ENCODE measurements around the gene TEDC1. TPM values are rescaled to one million over a fixed set of nuclear protein-coding genes. Genes with fewer than 3 reads are reported as not detected.

TEDC1 gene
- total RNA-seq, 1 experiment from 2014 or later, result 17.6 TPM

GRCh38 chr14:105460116-105460515, 30.9 kb upstream of the TEDC1 start:
- Mint-ChIP-seq H3K27me3 (ENCODE audit: insufficient read depth, unreplicated experiment) (no peaks in the 10 kb centered on the region), H3K9me3 (ENCODE audit: unreplicated experiment) (no peaks in the 10 kb centered on the region), H3K27ac (ENCODE audit: low read depth, unreplicated experiment) (no peak overlapping the region), H3K36me3 (ENCODE audit: insufficient read depth, unreplicated experiment) (peaks cover 33% of the 10 kb centered on the region), H3K4me3 (ENCODE audit: unreplicated experiment) (no peak overlapping the region), H3K4me1 (ENCODE audit: insufficient read depth, unreplicated experiment) (no peaks in the 10 kb centered on the region)
- DNase-seq (ENCODE audit: unreplicated experiment), result no peak
- CTCF ChIA-PET, result no interaction called here
- POLR2A ChIA-PET, result no interaction called here
- no TSS peak for BruUV-seq (replicated peaks)
- TF ChIP-seq, protein P1, sequence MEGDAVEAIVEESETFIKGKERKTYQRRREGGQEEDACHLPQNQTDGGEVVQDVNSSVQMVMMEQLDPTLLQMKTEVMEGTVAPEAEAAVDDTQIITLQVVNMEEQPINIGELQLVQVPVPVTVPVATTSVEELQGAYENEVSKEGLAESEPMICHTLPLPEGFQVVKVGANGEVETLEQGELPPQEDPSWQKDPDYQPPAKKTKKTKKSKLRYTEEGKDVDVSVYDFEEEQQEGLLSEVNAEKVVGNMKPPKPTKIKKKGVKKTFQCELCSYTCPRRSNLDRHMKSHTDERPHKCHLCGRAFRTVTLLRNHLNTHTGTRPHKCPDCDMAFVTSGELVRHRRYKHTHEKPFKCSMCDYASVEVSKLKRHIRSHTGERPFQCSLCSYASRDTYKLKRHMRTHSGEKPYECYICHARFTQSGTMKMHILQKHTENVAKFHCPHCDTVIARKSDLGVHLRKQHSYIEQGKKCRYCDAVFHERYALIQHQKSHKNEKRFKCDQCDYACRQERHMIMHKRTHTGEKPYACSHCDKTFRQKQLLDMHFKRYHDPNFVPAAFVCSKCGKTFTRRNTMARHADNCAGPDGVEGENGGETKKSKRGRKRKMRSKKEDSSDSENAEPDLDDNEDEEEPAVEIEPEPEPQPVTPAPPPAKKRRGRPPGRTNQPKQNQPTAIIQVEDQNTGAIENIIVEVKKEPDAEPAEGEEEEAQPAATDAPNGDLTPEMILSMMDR (IDR thresholded peaks at IDR 0.05; ENCODE audit: unreplicated experiment), result no peak
- intact Hi-C loops (cut with micrococcal nuclease), result no loop called here

DNA sequence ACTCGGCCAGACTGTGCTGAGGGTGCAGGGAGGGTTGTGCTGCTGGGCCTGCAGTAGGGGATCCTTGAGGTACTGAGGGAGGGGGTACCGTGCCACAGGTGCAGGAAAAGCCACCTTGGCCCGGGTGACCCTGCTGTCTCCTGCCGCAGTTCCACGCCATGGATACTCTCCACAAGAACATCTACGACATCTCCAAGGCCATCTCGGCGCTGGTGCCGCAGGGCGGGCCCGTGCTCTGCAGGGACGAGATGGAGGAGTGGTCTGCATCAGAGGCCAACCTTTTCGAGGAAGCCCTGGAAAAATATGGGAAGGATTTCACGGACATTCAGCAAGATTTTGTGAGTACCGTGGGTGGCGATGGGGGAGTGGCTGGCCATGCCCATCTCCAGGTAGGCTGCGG, 30.4 kb upstream of the TEDC1 start:
- ChIA-PET POLR2A (no interaction called here), CTCF (no interaction called here)
- no peak for DNase-seq (ENCODE audit: unreplicated experiment)
- intact Hi-C loops (cut with micrococcal nuclease), result no loop called here
- Mint-ChIP-seq H3K4me1 (ENCODE audit: insufficient read depth, unreplicated experiment) (no peaks in the 10 kb centered on the region), H3K27me3 (ENCODE audit: insufficient read depth, unreplicated experiment) (no peaks in the 10 kb centered on the region), H3K27ac (ENCODE audit: low read depth, unreplicated experiment) (no peak overlapping the region), H3K36me3 (ENCODE audit: insufficient read depth, unreplicated experiment) (peaks cover 28% of the 10 kb centered on the region), H3K9me3 (ENCODE audit: unreplicated experiment) (no peaks in the 10 kb centered on the region), H3K4me3 (ENCODE audit: unreplicated experiment) (no peak overlapping the region)
- BruUV-seq (replicated peaks), result no TSS peak
- TF ChIP-seq, protein P1 (IDR thresholded peaks at IDR 0.05; ENCODE audit: unreplicated experiment), result no peak

GRCh38 chr14:105461903-105462302, 29.1 kb upstream of the TEDC1 start:
- Mint-ChIP-seq H3K27me3 (ENCODE audit: insufficient read depth, unreplicated experiment) (no peaks in the 10 kb centered on the region), H3K9me3 (ENCODE audit: unreplicated experiment) (no peaks in the 10 kb centered on the region), H3K36me3 (ENCODE audit: insufficient read depth, unreplicated experiment) (peaks cover 24% of the 10 kb centered on the region), H3K4me1 (ENCODE audit: insufficient read depth, unreplicated experiment) (no peaks in the 10 kb centered on the region), H3K4me3 (ENCODE audit: unreplicated experiment) (no peak overlapping the region), H3K27ac (ENCODE audit: low read depth, unreplicated experiment) (no peak overlapping the region)
- TF ChIP-seq, protein P1 (IDR thresholded peaks at IDR 0.05; ENCODE audit: unreplicated experiment), result no peak
- DNase-seq (ENCODE audit: unreplicated experiment), result no peak
- ChIA-PET POLR2A (interaction anchor here (1.4 kb wide), 1 partner anchor 10 kb away, joined by 3 read pairs; no protein-coding TSS in a partner anchor), CTCF (no interaction called here)
- BruUV-seq (replicated peaks), result no TSS peak
- intact Hi-C loops (cut with micrococcal nuclease), result no loop called here

DNA sequence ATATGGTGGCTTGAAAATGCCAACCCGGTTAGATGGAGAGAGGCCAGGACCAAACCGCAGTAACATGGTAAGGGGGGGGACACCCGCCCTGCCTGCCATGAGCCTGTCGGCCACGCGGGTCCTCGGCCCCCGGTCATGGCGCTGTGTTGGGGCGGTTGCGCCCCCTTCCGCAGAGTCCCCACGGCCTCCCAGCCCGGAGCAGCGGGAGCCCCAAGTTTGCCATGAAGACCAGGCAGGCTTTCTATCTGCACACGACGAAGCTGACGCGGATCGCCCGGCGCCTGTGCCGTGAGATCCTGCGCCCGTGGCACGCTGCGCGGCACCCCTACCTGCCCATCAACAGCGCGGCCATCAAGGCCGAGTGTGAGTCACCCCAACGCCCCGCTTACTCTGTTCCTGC, 26.5 kb upstream of the TEDC1 start:
- intact Hi-C loops (cut with micrococcal nuclease), result no loop called here
- peaks cover 23% of the 10 kb centered on the region for H3K36me3 Mint-ChIP-seq (ENCODE audit: insufficient read depth, unreplicated experiment)
- CTCF ChIA-PET, result no interaction called here
- H3K9me3 Mint-ChIP-seq (ENCODE audit: unreplicated experiment), result no peaks in the 10 kb centered on the region
- no peaks in the 10 kb centered on the region for H3K4me1 Mint-ChIP-seq (ENCODE audit: insufficient read depth, unreplicated experiment)
- no peak overlapping the region for H3K27ac Mint-ChIP-seq (ENCODE audit: low read depth, unreplicated experiment)
- no peak for DNase-seq (ENCODE audit: unreplicated experiment)
- POLR2A ChIA-PET, result no interaction called here
- no peak overlapping the region for H3K4me3 Mint-ChIP-seq (ENCODE audit: unreplicated experiment)
- no peaks in the 10 kb centered on the region for H3K27me3 Mint-ChIP-seq (ENCODE audit: insufficient read depth, unreplicated experiment)
- TF ChIP-seq, protein P1 (IDR thresholded peaks at IDR 0.05; ENCODE audit: unreplicated experiment), result no peak
- no TSS peak for BruUV-seq (replicated peaks)
